ENCODE measurements around the gene TCEANC.

DNA sequence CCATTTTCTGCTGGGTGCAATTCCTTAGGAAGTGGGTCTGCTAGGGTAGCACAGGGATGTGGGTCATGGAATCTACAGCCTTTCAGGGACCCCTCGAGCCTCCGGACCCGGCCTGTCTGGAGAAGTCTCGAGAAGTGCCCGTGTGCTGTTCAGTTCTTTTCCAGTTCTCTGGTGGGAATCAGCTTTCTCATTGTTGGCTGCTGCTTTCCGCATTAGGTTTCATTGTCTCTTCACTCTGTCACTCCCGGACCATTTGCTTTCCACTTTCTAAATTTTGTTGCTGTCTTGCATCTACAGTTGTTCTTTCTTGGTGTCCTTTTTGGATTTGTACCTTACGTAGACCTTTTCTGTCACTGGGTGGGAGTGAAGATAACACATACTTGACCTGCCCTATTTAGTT, 42.0 kb downstream of the TCEANC start:
- TF ChIP-seq, protein P1, sequence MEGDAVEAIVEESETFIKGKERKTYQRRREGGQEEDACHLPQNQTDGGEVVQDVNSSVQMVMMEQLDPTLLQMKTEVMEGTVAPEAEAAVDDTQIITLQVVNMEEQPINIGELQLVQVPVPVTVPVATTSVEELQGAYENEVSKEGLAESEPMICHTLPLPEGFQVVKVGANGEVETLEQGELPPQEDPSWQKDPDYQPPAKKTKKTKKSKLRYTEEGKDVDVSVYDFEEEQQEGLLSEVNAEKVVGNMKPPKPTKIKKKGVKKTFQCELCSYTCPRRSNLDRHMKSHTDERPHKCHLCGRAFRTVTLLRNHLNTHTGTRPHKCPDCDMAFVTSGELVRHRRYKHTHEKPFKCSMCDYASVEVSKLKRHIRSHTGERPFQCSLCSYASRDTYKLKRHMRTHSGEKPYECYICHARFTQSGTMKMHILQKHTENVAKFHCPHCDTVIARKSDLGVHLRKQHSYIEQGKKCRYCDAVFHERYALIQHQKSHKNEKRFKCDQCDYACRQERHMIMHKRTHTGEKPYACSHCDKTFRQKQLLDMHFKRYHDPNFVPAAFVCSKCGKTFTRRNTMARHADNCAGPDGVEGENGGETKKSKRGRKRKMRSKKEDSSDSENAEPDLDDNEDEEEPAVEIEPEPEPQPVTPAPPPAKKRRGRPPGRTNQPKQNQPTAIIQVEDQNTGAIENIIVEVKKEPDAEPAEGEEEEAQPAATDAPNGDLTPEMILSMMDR (IDR thresholded peaks at IDR 0.05; ENCODE audit: insufficient read depth, low read length): no peak
- TF ChIP-seq SPI1 (IDR thresholded peaks at IDR 0.05; ENCODE audit: borderline replicate concordance, low read depth): no peak
- no peak for TF ChIP-seq POLR2AphosphoS5 (IDR thresholded peaks at IDR 0.05; ENCODE audit: low read depth)
- TF ChIP-seq, protein P2, sequence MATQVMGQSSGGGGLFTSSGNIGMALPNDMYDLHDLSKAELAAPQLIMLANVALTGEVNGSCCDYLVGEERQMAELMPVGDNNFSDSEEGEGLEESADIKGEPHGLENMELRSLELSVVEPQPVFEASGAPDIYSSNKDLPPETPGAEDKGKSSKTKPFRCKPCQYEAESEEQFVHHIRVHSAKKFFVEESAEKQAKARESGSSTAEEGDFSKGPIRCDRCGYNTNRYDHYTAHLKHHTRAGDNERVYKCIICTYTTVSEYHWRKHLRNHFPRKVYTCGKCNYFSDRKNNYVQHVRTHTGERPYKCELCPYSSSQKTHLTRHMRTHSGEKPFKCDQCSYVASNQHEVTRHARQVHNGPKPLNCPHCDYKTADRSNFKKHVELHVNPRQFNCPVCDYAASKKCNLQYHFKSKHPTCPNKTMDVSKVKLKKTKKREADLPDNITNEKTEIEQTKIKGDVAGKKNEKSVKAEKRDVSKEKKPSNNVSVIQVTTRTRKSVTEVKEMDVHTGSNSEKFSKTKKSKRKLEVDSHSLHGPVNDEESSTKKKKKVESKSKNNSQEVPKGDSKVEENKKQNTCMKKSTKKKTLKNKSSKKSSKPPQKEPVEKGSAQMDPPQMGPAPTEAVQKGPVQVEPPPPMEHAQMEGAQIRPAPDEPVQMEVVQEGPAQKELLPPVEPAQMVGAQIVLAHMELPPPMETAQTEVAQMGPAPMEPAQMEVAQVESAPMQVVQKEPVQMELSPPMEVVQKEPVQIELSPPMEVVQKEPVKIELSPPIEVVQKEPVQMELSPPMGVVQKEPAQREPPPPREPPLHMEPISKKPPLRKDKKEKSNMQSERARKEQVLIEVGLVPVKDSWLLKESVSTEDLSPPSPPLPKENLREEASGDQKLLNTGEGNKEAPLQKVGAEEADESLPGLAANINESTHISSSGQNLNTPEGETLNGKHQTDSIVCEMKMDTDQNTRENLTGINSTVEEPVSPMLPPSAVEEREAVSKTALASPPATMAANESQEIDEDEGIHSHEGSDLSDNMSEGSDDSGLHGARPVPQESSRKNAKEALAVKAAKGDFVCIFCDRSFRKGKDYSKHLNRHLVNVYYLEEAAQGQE (IDR thresholded peaks at IDR 0.05; ENCODE audit: insufficient replicate concordance, low read depth): no peak

Data from HL-60 (cell line).